OCI-LY7 (cell line): ENCODE results near the gene NFIA.

ENCODE experiments used
- EZH2phosphoT487 ChIP-seq: fragments of 200-600 bp; sonication (generic); IDR thresholded peaks from 2 replicates; pipeline ENCODE4 v1.6.1; 2018; ENCODE audit warnings: low read depth, borderline replicate concordance, mild to moderate bottlenecking, mixed run types, antibody characterized with exemption, low read length, moderate library complexity, mixed read lengths
- TF ChIP-seq, protein P1 (sequence below): fragments of 200-600 bp; sonication (generic); conservative IDR thresholded peaks from 2 replicates; pipeline ENCODE4 v1.5.1; 2014; ENCODE audit warnings: mild to moderate bottlenecking, antibody characterized with exemption, low read length, moderate library complexity, mixed read lengths

DNA sequence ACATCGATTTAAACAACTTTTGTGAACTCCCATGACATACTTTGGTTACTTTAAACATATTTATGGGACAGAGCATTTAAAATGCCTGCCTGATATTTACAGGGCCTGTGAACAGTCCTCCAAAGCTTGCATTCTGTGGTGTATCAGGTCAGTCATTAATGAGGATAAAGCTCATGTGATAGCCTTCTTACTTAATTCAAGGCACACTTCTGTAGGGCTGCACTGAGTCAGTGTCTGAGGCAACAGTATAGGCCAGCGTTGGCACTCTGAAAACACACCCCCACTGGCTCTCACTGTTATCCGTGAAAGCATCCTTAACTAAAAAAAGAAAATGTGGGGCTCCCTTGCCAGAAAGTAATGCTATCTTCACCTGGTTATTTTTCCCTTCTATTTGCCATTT is 200.0 kb downstream of the NFIA start:
- TF ChIP-seq, protein P1, sequence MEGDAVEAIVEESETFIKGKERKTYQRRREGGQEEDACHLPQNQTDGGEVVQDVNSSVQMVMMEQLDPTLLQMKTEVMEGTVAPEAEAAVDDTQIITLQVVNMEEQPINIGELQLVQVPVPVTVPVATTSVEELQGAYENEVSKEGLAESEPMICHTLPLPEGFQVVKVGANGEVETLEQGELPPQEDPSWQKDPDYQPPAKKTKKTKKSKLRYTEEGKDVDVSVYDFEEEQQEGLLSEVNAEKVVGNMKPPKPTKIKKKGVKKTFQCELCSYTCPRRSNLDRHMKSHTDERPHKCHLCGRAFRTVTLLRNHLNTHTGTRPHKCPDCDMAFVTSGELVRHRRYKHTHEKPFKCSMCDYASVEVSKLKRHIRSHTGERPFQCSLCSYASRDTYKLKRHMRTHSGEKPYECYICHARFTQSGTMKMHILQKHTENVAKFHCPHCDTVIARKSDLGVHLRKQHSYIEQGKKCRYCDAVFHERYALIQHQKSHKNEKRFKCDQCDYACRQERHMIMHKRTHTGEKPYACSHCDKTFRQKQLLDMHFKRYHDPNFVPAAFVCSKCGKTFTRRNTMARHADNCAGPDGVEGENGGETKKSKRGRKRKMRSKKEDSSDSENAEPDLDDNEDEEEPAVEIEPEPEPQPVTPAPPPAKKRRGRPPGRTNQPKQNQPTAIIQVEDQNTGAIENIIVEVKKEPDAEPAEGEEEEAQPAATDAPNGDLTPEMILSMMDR, result no peak
- no peak for TF ChIP-seq EZH2phosphoT487
